Spleen (tissue), 11 donors: ENCODE results near the gene PNMA8A. TPM values are rescaled to one million over a fixed set of nuclear protein-coding genes. Genes with fewer than 3 reads are reported as not detected.
"Not testable (repeated sequence)": the region's sequence is repeated elsewhere in the genome, so short reads cannot be mapped to it uniquely, and the experiment has no call there.

Experiments used
- DNase-seq: peaks from one replicate; pipeline ENCODE4 v3.0.0-alpha.2; 2020
- H3K27ac ChIP-seq, 8 donors: fragments of 200-600 bp; sonication (generic) in 7 of 8; 1 replicate in 4 of 8; 2 replicates in 4 of 8; pipeline versions ENCODE4 v1.5.0 to v1.8.0; 2016 to 2021; ENCODE audit warnings: inconsistent platforms in 4 of 8, mild to moderate bottlenecking in 4 of 8, moderate library complexity in 1 of 8
- H3K27me3 ChIP-seq, 7 donors: fragments of 200-600 bp; sonication (generic) in 6 of 7; replicated peaks in 1 of 7; 1 replicate in 4 of 7; 2 replicates in 3 of 7; pipeline versions ENCODE4 v1.5.0 to v1.8.0; 2016 to 2021; ENCODE audit warnings: inconsistent platforms in 3 of 7, mild to moderate bottlenecking in 1 of 7
- H3K36me3 ChIP-seq, 6 donors: fragments of 200-600 bp; sonication (generic) in 5 of 6; 1 replicate in 4 of 6; 2 replicates in 2 of 6; pipeline versions ENCODE4 v1.5.0 to v1.8.0; 2016 to 2021; ENCODE audit warnings: inconsistent platforms in 2 of 6
- H3K4me1 ChIP-seq, 6 donors: fragments of 200-600 bp; sonication (generic) in 5 of 6; 1 replicate in 3 of 6; 2 replicates in 3 of 6; pipeline versions ENCODE4 v1.5.0 to v1.8.0; 2016 to 2021; ENCODE audit warnings: inconsistent platforms in 3 of 6
- H3K4me3 ChIP-seq, 8 donors: fragments of 200-600 bp; sonication (generic) in 7 of 8; 1 replicate in 4 of 8; 2 replicates in 4 of 8; pipeline versions ENCODE4 v1.5.0 to v1.8.0; 2016 to 2021; ENCODE audit warnings: inconsistent platforms in 4 of 8, mild to moderate bottlenecking in 4 of 8, moderate library complexity in 2 of 8
- H3K9me3 ChIP-seq, 8 donors: fragments of 200-600 bp; sonication (generic) in 7 of 8; 1 replicate in 4 of 8; 2 replicates in 4 of 8; pipeline versions ENCODE4 v1.5.0 to v1.8.0; 2016 to 2021; ENCODE audit warnings: inconsistent platforms in 4 of 8
- POLR2A ChIP-seq, 3 donors: fragments of 450-650 bp; IDR thresholded peaks; one replicate each; pipeline ENCODE4 v1.5.1; 2017; ENCODE audit warnings: antibody characterized with exemption in 3 of 3, mild to moderate bottlenecking in 1 of 3
- POLR2AphosphoS5 ChIP-seq, 3 donors: sonication (generic); formaldehyde crosslinking; IDR thresholded peaks; one replicate each; pipeline ENCODE4 v1.5.1; 2017; ENCODE audit warnings: antibody characterized with exemption in 3 of 3
- WGBS, 5 donors: extraction: QIAGEN DNeasy Blood & Tissue Kit in 3 of 5; methylation state at CpG; one replicate each; pipeline versions ENCODE4 v1.1.5 to v1.1.7; 2013 to 2018; 5-methylcytosine and 5-hydroxymethylcytosine counted together
- intact Hi-C: fragments of 100-400 bp; cut with DNase I; formaldehyde crosslinking; loops from one replicate; pipeline ENCODE4 v1.15.0; 2023; ENCODE audit warnings: low total_unique reads
- polyA plus RNA-seq, 3 donors: library from polyadenylated mRNA; stranded (reverse); fragments of 200-250 nt; gene quantifications; one replicate each; pipeline ENCODE4 v1.2.1, GENCODE V29; 2013
- total RNA-seq, 7 donors: library from RNA; depleted of rRNA in 3 of 7; stranded (reverse); fragments of >200 nt in 3 of 7; fragmentation: NEBNext Ultra II Directional in 4 of 7; extraction: Animal tissue kit (Norgen Biotek cat#: 25700) in 4 of 7; gene quantifications; one replicate each; pipeline versions ENCODE4 v1.1.0 to v1.2.1, GENCODE V29; 2016 to 2021
- TF ChIP-seq, protein P1 (sequence below), 11 experiments: fragments of 200-600 bp in 7 of 11; fragments of 450-650 bp in 4 of 11; sonication (generic) in 4 of 11; IDR thresholded peaks in 8 of 11; conservative IDR thresholded peaks in 3 of 11; 1 replicate in 7 of 11; 2 replicates in 4 of 11; pipeline versions ENCODE4 v1.4.0 to v1.8.0; 2016 to 2021; ENCODE audit warnings: antibody characterized with exemption in 11 of 11, inconsistent platforms in 4 of 11, mild to moderate bottlenecking in 1 of 11
- donor health status: healthy with polysubstance abuse.
- donor health status: DM: no; HTN: no; CAD: no; lungs with moderate emphysema.
- donor health status: DM: no; HTN: no; CAD: no.
- donor health status: Bipolar disorder and iron deficiency.
- donor health status: healthy.
- donor health status: DM: no; HTN: no; CAD: no.
- donor health status: DM: yes; HTN: yes; CAD: no.

The PNMA8A gene
- total and polyA plus RNA-seq, 10 donors, result 0.13 to 2.7 (median 1.2) TPM

DNA sequence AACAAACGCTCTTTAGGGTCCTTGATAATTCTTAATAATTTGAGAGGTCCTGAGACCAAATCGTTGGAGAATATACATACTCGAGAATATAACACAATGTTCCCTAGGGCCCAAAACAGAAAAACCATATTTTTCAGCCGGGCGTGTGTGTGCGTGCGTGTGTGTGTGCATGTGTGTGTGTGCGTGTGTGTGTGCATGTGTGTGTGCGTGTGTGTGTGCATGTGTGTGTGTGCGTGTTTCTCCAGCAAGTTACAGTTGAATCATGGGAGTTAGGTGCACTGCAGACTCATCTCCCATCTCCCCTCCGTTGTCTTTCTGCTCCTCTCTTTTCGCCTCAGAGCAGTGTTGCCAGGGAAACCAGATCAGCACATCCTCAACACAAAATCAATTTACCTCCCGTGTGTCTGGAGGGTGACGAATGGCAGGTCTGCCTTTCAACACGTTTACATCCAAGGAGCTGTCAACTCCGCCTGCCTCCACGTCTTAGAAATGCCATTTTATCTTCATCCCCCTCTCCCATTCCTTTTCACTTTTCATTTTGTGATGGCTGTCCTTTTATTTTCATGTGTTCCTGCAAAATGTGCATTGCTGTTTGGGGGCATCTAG lies 32.6 kb upstream of the PNMA8A start:
- WGBS, 5 donors, result 71 to 82% (median 77%) methylated on average over 17 of the region's 17 CpGs
- H3K9me3 ChIP-seq, result no peaks in the 10 kb centered on the region
- H3K4me1 ChIP-seq, result no peaks in the 10 kb centered on the region
- peaks cover 0 to 37% (median 0%) of the 10 kb centered on the region in 7 donors for H3K27me3 ChIP-seq
- H3K36me3 ChIP-seq, result no peaks in the 10 kb centered on the region
- intact Hi-C loops, result no loop called here
- no peak overlapping the region for H3K27ac ChIP-seq
- DNase-seq, result no peak
- H3K4me3 ChIP-seq, result no peak overlapping the region
- TF ChIP-seq POLR2A (IDR thresholded peaks at IDR 0.05) (no peak), POLR2AphosphoS5 (IDR thresholded peaks at IDR 0.05) (no peak)
- TF ChIP-seq, protein P1, sequence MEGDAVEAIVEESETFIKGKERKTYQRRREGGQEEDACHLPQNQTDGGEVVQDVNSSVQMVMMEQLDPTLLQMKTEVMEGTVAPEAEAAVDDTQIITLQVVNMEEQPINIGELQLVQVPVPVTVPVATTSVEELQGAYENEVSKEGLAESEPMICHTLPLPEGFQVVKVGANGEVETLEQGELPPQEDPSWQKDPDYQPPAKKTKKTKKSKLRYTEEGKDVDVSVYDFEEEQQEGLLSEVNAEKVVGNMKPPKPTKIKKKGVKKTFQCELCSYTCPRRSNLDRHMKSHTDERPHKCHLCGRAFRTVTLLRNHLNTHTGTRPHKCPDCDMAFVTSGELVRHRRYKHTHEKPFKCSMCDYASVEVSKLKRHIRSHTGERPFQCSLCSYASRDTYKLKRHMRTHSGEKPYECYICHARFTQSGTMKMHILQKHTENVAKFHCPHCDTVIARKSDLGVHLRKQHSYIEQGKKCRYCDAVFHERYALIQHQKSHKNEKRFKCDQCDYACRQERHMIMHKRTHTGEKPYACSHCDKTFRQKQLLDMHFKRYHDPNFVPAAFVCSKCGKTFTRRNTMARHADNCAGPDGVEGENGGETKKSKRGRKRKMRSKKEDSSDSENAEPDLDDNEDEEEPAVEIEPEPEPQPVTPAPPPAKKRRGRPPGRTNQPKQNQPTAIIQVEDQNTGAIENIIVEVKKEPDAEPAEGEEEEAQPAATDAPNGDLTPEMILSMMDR (IDR thresholded peaks at IDR 0.05 in 8 of 11, conservative IDR thresholded peaks at IDR 0.05 in 3 of 11), result no peak

DNA sequence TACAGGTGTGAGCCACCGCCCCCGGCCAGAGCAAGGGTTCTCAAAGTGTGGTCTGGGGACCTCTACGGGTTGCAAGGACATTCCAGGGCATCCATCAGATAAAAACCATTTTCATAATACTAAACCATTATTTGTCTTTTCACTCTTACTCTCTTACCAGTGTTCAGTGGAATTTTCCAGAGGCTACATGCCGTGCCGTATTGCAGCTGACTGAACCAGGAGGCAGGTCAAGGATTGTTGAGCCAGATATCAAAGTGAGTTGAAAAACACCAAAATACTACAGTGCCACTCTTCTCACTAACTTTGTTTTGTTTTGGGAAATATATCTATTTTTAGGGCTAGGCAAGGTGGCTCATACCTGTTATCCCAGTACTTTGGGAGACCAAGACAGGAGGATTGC lies 31.5 kb upstream of the PNMA8A start:
- 88 to 96% (median 92%) methylated on average over 5 of the region's 5 CpGs for WGBS, 5 donors

DNA sequence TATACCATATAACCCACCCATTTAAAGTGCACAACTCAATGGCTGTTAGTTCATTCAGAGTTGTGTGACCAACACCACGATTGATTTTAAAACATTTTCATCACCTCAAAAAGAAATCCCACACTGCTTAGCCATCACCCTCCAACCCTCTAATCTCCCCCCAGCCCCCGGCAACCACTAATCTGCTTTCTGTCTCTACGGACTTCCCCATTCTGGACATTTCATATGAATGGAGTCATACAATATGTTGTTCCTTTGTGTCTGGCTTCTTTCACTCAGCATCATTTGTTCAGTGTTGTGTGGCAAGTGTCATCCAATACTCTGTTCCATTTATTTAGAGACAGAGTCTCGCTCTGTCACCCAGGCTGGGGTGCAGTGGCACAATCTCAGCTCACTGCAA lies 28.3 kb upstream of the PNMA8A start:
- no peak for DNase-seq
- Histone ChIP-seq H3K4me3 (no peak overlapping the region), H3K4me1 (peaks cover 2 to 14% (median 12%) of the 10 kb centered on the region in 6 donors), H3K27me3 (peaks cover 0 to 41% (median 10%) of the 10 kb centered on the region in 7 donors), H3K27ac (no peak overlapping the region), H3K36me3 (no peaks in the 10 kb centered on the region), H3K9me3 (no peaks in the 10 kb centered on the region)
- 47 to 61% (median 58%) methylated on average over 4 of the region's 4 CpGs for WGBS, 5 donors
- intact Hi-C loops, result no loop called here
- TF ChIP-seq, protein P1 (IDR thresholded peaks at IDR 0.05 in 8 of 11, conservative IDR thresholded peaks at IDR 0.05 in 3 of 11), result no peak
- no peak for TF ChIP-seq POLR2A (IDR thresholded peaks at IDR 0.05)
- TF ChIP-seq POLR2AphosphoS5 (IDR thresholded peaks at IDR 0.05), result no peak

More for the DNA sequence above, 31.5 kb upstream of the PNMA8A start:
- H3K27ac ChIP-seq, result no peak overlapping the region
- TF ChIP-seq POLR2AphosphoS5 (IDR thresholded peaks at IDR 0.05), result no peak
- TF ChIP-seq POLR2A (IDR thresholded peaks at IDR 0.05), result no peak
- TF ChIP-seq, protein P1 (IDR thresholded peaks at IDR 0.05 in 8 of 11, conservative IDR thresholded peaks at IDR 0.05 in 3 of 11), result no peak
- peaks cover 0 to 37% (median 0%) of the 10 kb centered on the region in 7 donors for H3K27me3 ChIP-seq
- intact Hi-C loops, result no loop called here
- H3K4me1 ChIP-seq, result no peaks in the 10 kb centered on the region
- H3K9me3 ChIP-seq, result no peaks in the 10 kb centered on the region
- H3K4me3 ChIP-seq, result no peak overlapping the region
- DNase-seq, result no peak
- no peaks in the 10 kb centered on the region for H3K36me3 ChIP-seq

DNA sequence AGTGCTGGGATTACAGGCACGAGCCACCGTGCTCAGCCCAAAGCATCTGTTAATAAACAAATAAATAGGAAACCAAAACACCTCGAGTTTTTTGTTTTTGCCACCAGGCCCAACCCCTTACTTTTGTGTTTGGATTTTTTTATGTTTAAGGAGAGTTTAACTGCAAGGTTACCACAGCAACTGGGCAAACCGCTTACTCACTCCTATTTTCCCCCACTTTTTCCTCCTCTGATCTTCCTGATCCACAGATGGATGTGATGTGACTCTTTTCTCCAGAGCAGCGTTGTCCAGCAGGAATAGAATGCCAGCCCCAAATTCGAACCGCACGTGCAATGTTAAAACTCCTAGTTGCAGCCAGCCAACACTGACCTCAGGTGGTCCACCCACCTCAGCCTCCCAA lies 26.4 kb upstream of the PNMA8A start:
- WGBS, 5 donors, result 81 to 90% (median 87%) methylated on average over 8 of the region's 8 CpGs
- DNase-seq, result no peak
- TF ChIP-seq, protein P1 (IDR thresholded peaks at IDR 0.05 in 8 of 11, conservative IDR thresholded peaks at IDR 0.05 in 3 of 11), result no peak
- no peak for TF ChIP-seq POLR2AphosphoS5 (IDR thresholded peaks at IDR 0.05)
- TF ChIP-seq POLR2A (IDR thresholded peaks at IDR 0.05), result no peak
- no peaks in the 10 kb centered on the region for H3K9me3 ChIP-seq
- peaks cover 0 to 60% (median 25%) of the 10 kb centered on the region in 7 donors for H3K27me3 ChIP-seq
- peaks cover 15 to 33% (median 31%) of the 10 kb centered on the region in 6 donors for H3K4me1 ChIP-seq
- H3K27ac ChIP-seq, result no peak overlapping the region
- H3K4me3 ChIP-seq, result no peak overlapping the region
- intact Hi-C loops, result no loop called here
- no peaks in the 10 kb centered on the region for H3K36me3 ChIP-seq

DNA sequence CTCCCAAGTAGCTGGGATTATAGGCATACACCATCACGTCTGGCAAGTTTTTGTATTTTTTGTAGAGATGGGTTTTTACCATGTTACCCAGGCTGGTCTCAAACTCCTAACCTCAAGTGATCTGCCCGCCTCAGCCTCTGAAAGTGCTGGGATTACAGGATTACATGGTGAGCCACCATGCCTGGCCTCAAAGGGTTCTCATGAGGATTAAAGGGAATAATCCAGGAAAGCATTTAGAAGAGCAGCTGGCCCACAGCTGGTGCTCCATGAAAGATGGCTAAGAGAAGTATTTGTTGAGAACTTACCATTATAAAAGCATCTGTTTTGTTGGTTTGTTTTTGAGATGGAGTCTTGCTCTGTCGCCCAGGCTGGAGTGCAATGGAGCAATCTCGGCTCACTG lies 25.5 kb upstream of the PNMA8A start:
- H3K36me3 ChIP-seq, H3K4me3 ChIP-seq, H3K9me3 ChIP-seq, intact Hi-C loops, H3K27ac ChIP-seq, DNase-seq: not testable (repeated sequence)
- peaks cover 0 to 66% (median 30%) of the 10 kb centered on the region in 7 donors for H3K27me3 ChIP-seq
- H3K4me1 ChIP-seq, result peaks cover 15 to 42% (median 38%) of the 10 kb centered on the region in 6 donors
- WGBS, 5 donors, result 77 to 87% (median 84%) methylated on average over 4 of the region's 4 CpGs
